Immature natural killer cell (primary cell): ENCODE results near the gene DLX3. TPM values are rescaled to one million over a fixed set of nuclear protein-coding genes. Genes with fewer than 3 reads are reported as not detected.

Experiments
- DNase-seq, 3 donors: peaks; one replicate each; pipeline ENCODE4 v3.0.0; 2022; ENCODE audit warnings: mixed read lengths in 1 of 3
- H3K27ac Mint-ChIP-seq, 6 donors: one replicate each; pipeline ENCODE4 v1.8.0; 2020; ENCODE audit warnings: mixed read lengths in 6 of 6, mild to moderate bottlenecking in 5 of 6, inconsistent platforms in 4 of 6, moderate library complexity in 3 of 6
- H3K27me3 Mint-ChIP-seq, 3 donors: one replicate each; pipeline ENCODE4 v1.8.0; 2020 to 2021; ENCODE audit warnings: low read depth in 3 of 3, mild to moderate bottlenecking in 3 of 3, mixed read lengths in 3 of 3, moderate library complexity in 3 of 3, inconsistent platforms in 1 of 3
- H3K36me3 Mint-ChIP-seq, 3 donors: one replicate each; pipeline ENCODE4 v1.8.0; 2020; ENCODE audit warnings: mixed read lengths in 3 of 3, inconsistent platforms in 2 of 3, mild to moderate bottlenecking in 2 of 3
- H3K4me1 Mint-ChIP-seq, 2 donors: one replicate each; pipeline ENCODE4 v1.8.0; 2020; ENCODE audit warnings: inconsistent platforms in 2 of 2, mild to moderate bottlenecking in 2 of 2, mixed read lengths in 2 of 2, moderate library complexity in 1 of 2
- H3K4me3 Mint-ChIP-seq, 5 donors: one replicate each; pipeline ENCODE4 v1.8.0; 2020; ENCODE audit warnings: mild to moderate bottlenecking in 5 of 5, mixed read lengths in 5 of 5, inconsistent platforms in 3 of 5, moderate library complexity in 3 of 5
- H3K9me3 Mint-ChIP-seq, 6 donors: one replicate each; pipeline ENCODE4 v1.8.0; 2020; ENCODE audit warnings: mild to moderate bottlenecking in 6 of 6, mixed read lengths in 6 of 6, inconsistent platforms in 4 of 6, moderate library complexity in 3 of 6
- polyA plus RNA-seq, 3 donors: library from polyadenylated mRNA; unstranded; fragments of 300-500 nt; fragmentation: Illumina TruSeq; gene quantifications; one replicate each; pipeline ENCODE4 v1.2.3, GENCODE V29; 2021

Gene DLX3
- polyA plus RNA-seq, 3 donors from 2014 or later = not detected

DNA sequence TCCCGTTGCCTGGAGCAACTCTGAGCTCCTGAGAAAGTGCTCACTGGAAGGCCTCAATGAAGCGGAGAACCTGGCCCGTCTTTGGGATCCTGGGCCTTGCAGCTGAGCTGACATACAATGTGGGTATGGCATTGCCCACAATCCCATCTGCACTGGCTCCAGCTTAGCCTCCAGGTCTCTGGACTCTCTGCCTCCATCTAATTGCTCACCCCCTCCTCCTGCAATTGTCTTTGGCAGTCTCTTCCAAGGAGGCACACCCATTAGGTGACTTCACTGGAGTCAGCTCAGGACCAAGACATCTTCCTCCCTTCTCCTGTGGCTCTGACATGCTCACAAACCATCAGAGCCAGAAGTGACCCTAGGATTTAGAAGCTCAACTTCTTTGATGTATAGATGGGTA lies 24.5 kb downstream of the DLX3 start:
- H3K4me1 Mint-ChIP-seq = peaks cover 32 to 42% of the 10 kb centered on the region in 2 donors
- H3K36me3 Mint-ChIP-seq = peaks cover 0 to 5% (median 0%) of the 10 kb centered on the region in 3 donors
- DNase-seq = no peak
- H3K27me3 Mint-ChIP-seq = peaks cover 22 to 53% (median 49%) of the 10 kb centered on the region in 3 donors
- H3K27ac Mint-ChIP-seq = no peak overlapping the region
- peak overlapping the region; percentile 64 to 92 (median 89) for H3K4me3 Mint-ChIP-seq
- peaks cover 0 to 8% (median 0%) of the 10 kb centered on the region in 6 donors for H3K9me3 Mint-ChIP-seq

DNA sequence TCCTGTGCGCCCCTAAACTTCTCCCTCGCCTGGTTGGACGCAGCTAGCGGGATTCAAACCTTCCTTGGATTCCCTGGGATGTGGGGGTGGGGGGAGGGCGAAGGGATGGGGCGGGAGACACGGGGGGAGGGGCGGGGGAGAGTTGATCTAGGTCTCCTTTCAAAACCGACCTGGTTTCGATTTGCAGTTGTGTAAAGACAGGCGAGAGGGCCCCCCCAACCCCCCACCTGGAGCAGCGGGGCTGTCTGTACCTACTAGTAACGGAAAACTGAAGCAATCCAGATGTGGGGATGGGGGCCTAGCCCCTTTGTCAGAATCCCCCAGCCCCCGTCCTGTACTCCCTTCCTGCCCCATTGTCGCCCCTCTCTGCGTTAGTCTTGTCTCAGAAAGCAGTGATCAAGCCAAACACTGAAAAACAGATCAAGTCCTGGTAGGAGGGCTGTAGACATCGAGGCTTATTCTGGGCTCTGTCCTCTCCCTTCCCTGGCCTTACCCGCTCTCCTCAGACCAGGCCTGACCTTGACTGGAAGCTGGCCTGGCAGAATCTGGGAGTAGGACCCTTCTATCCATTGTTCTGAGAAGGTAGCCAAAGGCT lies 25.1 kb downstream of the DLX3 start:
- Mint-ChIP-seq H3K4me1 (peaks cover 36 to 48% of the 10 kb centered on the region in 2 donors), H3K27me3 (peaks cover 24 to 57% (median 53%) of the 10 kb centered on the region in 3 donors), H3K4me3 (peak overlapping the region; percentile 81 to 92 (median 89))

DNA sequence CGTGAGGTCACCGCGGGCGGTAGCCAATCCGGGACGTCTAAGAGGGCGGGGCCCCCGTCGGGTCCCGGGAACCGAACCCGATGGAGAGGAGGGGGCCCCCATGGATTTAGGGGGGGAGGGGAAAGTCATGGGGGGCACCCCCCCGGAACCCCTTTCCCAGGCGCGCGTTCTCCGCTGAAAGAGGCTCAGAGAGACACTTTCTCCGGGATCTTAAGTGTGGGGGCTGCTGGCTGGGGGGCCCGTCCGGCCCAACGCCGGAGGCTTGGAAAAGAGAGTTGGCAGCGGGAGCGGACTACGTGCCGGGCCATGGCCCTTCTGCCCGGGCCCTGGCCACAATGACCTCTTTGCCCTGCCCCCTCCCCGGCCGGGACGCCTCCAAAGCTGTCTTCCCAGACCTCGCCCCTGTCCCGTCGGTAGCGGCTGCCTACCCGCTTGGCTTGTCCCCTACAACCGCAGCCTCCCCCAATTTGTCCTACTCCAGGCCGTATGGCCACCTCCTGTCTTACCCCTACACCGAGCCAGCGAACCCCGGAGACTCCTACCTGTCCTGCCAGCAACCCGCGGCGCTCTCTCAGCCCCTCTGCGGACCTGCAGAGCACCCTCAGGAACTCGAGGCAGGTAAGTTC lies 25.8 kb downstream of the DLX3 start, which contains the start of gene DLX4:
Gene DLX4, plus strand, starts transcription at position 57 of the 626 bp plus-strand sequence. Its CDS starts 279 bp downstream, at position 336.
- peak within 1 kb of the TSS; percentile 81 to 92 (median 89) for H3K4me3 Mint-ChIP-seq
- H3K36me3 Mint-ChIP-seq = peaks cover 0 to 5% (median 3%) of the 10 kb centered on the region in 3 donors
- H3K27me3 Mint-ChIP-seq = peaks cover 30 to 63% (median 56%) of the 10 kb centered on the region in 3 donors
- H3K27ac Mint-ChIP-seq = peak within 1 kb of the TSS in 3 of 6 donors; percentile 7 to 84 (median 48)
- peaks cover 42 to 55% of the 10 kb centered on the region in 2 donors for H3K4me1 Mint-ChIP-seq
- H3K9me3 Mint-ChIP-seq = peaks cover 0 to 8% (median 0%) of the 10 kb centered on the region in 6 donors
- DNase-seq = no peak

More for the DNA sequence above, 25.1 kb downstream of the DLX3 start:
- H3K36me3 Mint-ChIP-seq = peaks cover 0 to 5% (median 3%) of the 10 kb centered on the region in 3 donors
- H3K9me3 Mint-ChIP-seq = peaks cover 0 to 8% (median 0%) of the 10 kb centered on the region in 6 donors
- H3K27ac Mint-ChIP-seq = no peak overlapping the region
- DNase-seq = no peak

DNA sequence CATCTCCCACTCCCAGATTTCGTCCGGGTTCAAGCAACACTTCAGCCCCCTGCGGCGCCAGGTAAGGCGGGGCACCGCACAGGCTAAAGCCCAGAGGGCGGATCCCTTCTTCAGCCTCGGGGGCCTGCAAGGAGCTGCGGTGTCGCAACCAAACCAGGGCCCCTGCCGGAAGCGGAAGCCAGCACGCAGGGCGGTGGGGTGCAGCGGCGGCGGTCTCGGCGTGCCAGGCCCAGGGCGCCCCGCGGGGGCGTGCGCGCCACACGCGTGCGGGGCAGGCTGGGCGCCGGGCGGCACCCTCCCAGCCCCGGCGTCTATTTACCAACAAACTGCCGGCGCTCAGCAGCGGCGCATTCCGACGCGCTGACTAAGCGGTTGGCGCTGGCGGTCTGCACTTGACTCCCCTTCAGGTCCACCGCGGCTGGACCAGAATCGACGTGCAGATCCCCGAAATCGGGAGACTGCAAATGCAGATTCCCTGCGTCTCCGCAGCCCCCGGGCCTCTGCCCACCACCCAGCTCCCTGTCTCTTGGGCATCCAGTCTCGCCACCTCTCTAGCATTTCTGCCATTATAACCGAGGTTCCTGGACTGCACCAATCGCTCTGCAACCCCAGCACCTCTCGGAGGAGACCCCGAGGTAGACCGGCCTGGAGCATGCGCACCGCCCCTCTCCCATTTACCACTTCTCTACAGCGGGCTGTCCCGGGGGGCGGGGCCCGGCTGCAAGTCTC lies 26.5 kb downstream of the DLX3 start:
- DNase-seq = peak; percentile 71 to 77 (median 76)
- peak overlapping the region in 3 of 6 donors; percentile 7 to 84 (median 48) for H3K27ac Mint-ChIP-seq
- peaks cover 47 to 61% of the 10 kb centered on the region in 2 donors for H3K4me1 Mint-ChIP-seq
- peaks cover 0 to 5% (median 3%) of the 10 kb centered on the region in 3 donors for H3K36me3 Mint-ChIP-seq
- peaks cover 37 to 66% (median 58%) of the 10 kb centered on the region in 3 donors for H3K27me3 Mint-ChIP-seq
- peak overlapping the region; percentile 81 to 92 (median 89) for H3K4me3 Mint-ChIP-seq
- H3K9me3 Mint-ChIP-seq = peaks cover 0 to 8% (median 0%) of the 10 kb centered on the region in 6 donors

DNA sequence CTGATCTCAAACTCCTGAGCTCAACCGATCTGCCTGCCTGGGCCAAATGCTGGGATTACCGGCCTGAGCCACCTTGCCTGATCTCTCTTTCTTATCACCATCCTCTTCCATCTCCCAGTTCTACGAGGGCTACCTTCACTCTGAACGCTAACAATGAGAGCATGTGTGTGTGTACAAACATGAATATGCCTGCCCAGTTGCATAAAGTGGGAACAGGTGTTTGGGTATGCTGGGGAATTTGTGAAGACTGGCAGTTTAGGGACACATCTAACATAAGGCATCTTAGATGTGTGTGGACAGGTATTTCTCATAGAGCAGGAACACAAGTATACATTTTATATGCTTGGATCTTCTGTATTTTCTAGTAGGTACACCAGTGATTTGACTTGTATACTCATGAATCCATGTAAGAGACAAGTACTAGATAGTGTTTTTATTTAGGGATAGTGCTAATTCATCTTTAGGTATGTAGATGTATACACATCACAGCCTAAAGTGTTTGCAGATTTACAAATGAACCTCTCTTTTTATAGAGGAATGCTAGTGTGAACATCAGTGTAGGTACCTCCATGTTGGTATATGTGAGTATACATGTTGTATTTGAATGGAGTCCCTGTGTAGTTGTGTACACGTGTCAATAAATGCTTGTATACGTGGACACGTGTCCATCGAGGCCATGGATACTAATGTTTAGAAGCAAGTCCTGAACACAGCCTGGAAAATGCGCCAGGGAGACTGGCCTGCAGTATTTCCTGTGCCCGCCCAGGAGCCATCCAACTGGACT lies 27.2 kb downstream of the DLX3 start:
- Mint-ChIP-seq H3K27ac (peak overlapping the region in 1 of 6 donors; percentile 7), H3K27me3 (peaks cover 35 to 62% (median 60%) of the 10 kb centered on the region in 3 donors), H3K9me3 (peaks cover 0 to 8% (median 0%) of the 10 kb centered on the region in 6 donors), H3K36me3 (peaks cover 0 to 5% (median 3%) of the 10 kb centered on the region in 3 donors), H3K4me1 (peaks cover 47 to 63% of the 10 kb centered on the region in 2 donors), H3K4me3 (peak overlapping the region; percentile 72 to 84 (median 78))
- no peak for DNase-seq

DNA sequence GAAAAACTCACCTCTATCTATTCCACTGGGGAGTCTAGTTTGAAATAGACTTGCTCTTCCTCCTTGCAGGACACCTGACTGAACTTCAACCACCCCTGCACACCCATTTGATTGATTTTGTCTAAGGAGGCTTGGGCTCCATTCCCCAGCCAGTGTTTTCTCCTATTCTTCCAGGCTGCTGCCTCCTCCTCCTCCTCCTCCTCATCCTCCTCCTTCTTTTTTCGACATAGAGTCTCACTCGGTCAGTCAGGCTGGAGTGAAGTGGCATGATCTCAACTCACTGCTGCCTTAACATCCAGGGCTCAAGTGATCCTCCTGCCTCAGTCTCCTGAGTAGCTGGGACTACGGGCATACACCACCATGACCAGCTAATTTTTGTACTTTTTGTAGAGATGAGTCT lies 27.8 kb downstream of the DLX3 start:
- Mint-ChIP-seq H3K36me3 (peaks cover 0 to 5% (median 3%) of the 10 kb centered on the region in 3 donors), H3K9me3 (peaks cover 0 to 8% (median 0%) of the 10 kb centered on the region in 6 donors), H3K27ac (peak overlapping the region in 1 of 6 donors; percentile 14), H3K4me3 (peak overlapping the region in 1 of 5 donors; percentile 20), H3K27me3 (peaks cover 41 to 66% (median 54%) of the 10 kb centered on the region in 3 donors), H3K4me1 (peaks cover 47 to 63% of the 10 kb centered on the region in 2 donors)
- DNase-seq = no peak

DNA sequence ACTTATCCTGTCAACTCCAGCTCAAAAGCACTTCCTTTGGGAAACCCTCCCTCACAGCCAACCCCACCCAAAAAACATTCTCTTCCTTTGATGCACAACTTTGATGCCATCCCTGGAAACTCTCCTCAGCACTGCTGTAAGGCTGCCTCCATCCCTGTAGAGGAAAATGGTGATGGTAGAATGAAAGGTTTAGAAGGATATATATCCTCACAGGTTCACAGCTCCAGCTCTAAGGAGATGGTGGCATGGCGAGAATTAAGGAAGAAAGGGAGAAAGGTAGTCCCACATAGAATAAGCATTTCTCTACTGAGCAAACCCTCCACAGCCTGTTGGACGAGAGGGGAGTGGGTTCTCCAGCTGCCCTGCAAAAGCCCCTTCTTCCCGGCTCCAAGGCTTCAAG lies 28.3 kb downstream of the DLX3 start:
- Mint-ChIP-seq H3K4me3 (no peak overlapping the region), H3K27me3 (peaks cover 43 to 69% (median 54%) of the 10 kb centered on the region in 3 donors), H3K27ac (no peak overlapping the region), H3K4me1 (peaks cover 46 to 62% of the 10 kb centered on the region in 2 donors), H3K36me3 (peaks cover 0 to 5% (median 3%) of the 10 kb centered on the region in 3 donors), H3K9me3 (peaks cover 0 to 8% (median 0%) of the 10 kb centered on the region in 6 donors)
- no peak for DNase-seq

DNA sequence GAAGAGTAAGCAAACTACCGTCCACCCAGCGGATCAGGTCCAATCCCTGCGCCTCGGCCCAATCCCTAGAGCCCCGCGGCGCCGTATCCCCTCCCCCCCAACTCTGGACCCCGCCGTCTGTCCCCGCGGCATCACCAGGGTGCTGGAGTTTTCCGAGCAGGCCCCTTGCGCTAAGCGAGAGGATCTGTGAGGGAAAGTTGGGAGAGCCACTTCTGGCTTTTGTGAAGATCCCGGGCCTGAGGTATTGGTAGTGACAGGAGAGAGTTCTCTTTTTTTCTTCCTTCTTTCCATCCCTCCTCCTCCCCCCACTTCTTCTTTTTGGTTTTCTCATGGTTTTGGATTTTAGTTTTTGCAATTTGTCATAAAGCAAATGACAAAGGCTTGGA lies 29.5 kb downstream of the DLX3 start:
- Mint-ChIP-seq H3K27ac (no peak overlapping the region), H3K4me3 (peak overlapping the region in 1 of 5 donors; percentile 70), H3K4me1 (peaks cover 35 to 50% of the 10 kb centered on the region in 2 donors), H3K27me3 (peaks cover 37 to 64% (median 51%) of the 10 kb centered on the region in 3 donors), H3K9me3 (peaks cover 0 to 6% (median 0%) of the 10 kb centered on the region in 6 donors), H3K36me3 (peaks cover 0 to 3% (median under 1%) of the 10 kb centered on the region in 3 donors)
- DNase-seq = no peak

DNA sequence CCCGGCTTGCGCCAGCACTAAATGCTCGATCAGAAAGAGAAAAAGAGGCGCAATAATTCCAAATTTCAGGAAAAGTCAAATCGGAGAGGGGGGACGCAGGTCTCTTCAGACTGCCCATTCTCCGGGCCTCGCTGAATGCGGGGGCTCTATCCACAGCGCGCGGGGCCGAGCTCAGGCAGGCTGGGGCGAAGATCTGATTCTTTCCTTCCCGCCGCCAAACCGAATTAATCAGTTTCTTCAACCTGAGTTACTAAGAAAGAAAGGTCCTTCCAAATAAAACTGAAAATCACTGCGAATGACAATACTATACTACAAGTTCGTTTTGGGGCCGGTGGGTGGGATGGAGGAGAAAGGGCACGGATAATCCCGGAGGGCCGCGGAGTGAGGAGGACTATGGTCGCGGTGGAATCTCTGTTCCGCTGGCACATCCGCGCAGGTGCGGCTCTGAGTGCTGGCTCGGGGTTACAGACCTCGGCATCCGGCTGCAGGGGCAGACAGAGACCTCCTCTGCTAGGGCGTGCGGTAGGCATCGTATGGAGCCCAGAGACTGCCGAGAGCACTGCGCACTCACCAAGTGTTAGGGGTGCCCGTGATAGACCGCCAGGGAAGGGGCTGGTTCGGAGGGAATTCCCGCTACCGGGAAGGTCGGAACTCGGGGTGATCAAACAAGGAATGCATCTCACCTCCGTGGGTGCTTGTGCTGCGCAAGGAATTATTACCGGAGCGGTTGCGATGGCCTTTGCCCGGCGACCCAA lies 30.1 kb downstream of the DLX3 start:
- peak in 1 of 3 donors; percentile 13 for DNase-seq

DNA sequence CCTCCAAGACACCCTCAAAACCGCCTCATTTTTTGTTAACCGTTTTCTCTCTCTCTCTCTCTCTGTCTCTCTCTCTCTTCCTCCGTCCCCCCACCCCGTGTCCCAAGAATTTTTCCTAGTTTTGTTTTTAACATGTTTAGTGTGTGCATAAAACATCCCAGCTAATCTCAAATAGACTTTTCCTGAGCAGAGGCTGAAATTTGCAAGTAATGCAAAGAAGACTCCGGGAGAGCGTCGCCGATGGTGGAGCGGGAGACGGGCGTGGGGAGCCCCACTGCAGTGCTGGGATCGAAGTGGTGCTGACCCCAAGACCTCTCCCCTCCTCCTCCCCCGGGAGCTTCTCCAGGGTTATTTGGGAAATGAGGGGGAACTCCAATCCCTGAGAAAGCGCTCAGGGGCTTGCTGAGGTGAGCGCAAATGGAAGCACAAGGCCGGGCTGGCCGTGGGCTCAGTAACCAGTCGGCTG lies 30.7 kb downstream of the DLX3 start:
- peak overlapping the region in 2 of 5 donors; percentile 3 to 10 for H3K4me3 Mint-ChIP-seq
- peaks cover 0 to 6% (median 0%) of the 10 kb centered on the region in 6 donors for H3K9me3 Mint-ChIP-seq
- no peak overlapping the region for H3K27ac Mint-ChIP-seq
- no peak for DNase-seq
- H3K27me3 Mint-ChIP-seq = peaks cover 33 to 54% (median 47%) of the 10 kb centered on the region in 3 donors
- peaks cover 25 to 38% of the 10 kb centered on the region in 2 donors for H3K4me1 Mint-ChIP-seq
- peaks cover 0 to 3% (median 0%) of the 10 kb centered on the region in 3 donors for H3K36me3 Mint-ChIP-seq

More for the DNA sequence above, 30.1 kb downstream of the DLX3 start:
- no peak overlapping the region for H3K27ac Mint-ChIP-seq
- peaks cover 0 to 6% (median 0%) of the 10 kb centered on the region in 6 donors for H3K9me3 Mint-ChIP-seq
- peak overlapping the region; percentile 13 to 64 (median 26) for H3K4me3 Mint-ChIP-seq
- peaks cover 0 to 3% (median 0%) of the 10 kb centered on the region in 3 donors for H3K36me3 Mint-ChIP-seq
- H3K4me1 Mint-ChIP-seq = peaks cover 30 to 44% of the 10 kb centered on the region in 2 donors
- H3K27me3 Mint-ChIP-seq = peaks cover 35 to 58% (median 49%) of the 10 kb centered on the region in 3 donors

DNA sequence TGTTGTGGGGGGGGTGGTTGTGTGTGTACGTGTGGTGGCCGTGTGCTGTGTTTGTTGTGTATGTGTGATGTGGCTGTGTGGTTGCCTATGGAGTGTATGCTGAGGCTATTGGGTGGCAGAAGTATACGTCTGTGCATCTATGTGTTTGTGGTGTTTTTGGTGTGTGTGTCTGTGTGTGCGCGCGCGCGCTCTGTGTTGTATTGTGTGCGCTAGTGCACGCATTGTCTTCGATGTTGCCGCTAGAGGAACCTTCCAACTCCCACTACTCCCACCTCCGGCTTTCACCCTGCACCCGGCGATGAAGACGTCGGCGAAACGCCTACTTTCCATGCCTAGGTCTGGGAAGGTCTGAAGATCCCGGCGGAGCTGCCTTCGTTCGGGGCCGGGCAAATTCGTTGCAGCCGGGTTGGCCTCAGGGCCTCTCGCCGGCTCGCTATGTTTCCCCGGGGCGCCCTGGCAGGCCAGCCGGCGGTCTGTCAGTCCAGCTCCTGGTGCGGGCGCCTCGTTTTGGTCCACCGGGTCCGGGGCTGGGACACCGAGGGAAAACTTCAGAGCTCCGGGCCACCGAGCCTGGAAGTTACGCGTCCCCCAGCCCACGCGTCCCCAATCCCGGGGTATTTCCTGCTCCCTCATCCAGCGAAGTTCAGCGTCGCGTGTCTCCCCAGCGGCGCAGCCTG lies 31.3 kb downstream of the DLX3 start:
- peaks cover 0 to 3% (median 0%) of the 10 kb centered on the region in 3 donors for H3K36me3 Mint-ChIP-seq
- peaks cover 0 to 6% (median 0%) of the 10 kb centered on the region in 6 donors for H3K9me3 Mint-ChIP-seq
- no peak for DNase-seq
- H3K27ac Mint-ChIP-seq = no peak overlapping the region
- peaks cover 24 to 36% of the 10 kb centered on the region in 2 donors for H3K4me1 Mint-ChIP-seq
- peak overlapping the region in 2 of 5 donors; percentile 2 to 52 for H3K4me3 Mint-ChIP-seq
- peaks cover 32 to 52% (median 46%) of the 10 kb centered on the region in 3 donors for H3K27me3 Mint-ChIP-seq
